ENCODE measurements around the gene TRIM65. TPM values are rescaled to one million over a fixed set of nuclear protein-coding genes. Genes with fewer than 3 reads are reported as not detected.
"Not testable (repeated sequence)": the region's sequence is repeated elsewhere in the genome, so short reads cannot be mapped to it uniquely, and the experiment has no call there.

Gene TRIM65
- total RNA-seq, 1 donor from 2014 or later, result 32.6 TPM

DNA sequence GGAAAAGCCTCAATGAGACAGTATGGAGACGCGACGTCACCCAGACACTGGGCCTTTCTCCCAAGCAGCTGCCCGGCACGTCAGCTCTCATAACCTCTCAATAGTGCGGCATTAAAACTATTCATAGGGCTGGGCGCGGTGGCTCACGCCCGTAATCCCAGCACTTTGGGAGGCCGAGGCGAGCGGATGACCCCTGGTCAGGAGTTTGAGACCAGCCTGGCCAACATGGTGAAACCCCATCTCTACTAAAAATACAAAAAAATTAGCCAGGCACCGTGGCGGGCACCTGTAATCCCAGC lies 45.1 kb downstream of the TRIM65 start:
- not testable (repeated sequence) for DNase-seq (ENCODE audit: low read depth, low spot score)

DNA sequence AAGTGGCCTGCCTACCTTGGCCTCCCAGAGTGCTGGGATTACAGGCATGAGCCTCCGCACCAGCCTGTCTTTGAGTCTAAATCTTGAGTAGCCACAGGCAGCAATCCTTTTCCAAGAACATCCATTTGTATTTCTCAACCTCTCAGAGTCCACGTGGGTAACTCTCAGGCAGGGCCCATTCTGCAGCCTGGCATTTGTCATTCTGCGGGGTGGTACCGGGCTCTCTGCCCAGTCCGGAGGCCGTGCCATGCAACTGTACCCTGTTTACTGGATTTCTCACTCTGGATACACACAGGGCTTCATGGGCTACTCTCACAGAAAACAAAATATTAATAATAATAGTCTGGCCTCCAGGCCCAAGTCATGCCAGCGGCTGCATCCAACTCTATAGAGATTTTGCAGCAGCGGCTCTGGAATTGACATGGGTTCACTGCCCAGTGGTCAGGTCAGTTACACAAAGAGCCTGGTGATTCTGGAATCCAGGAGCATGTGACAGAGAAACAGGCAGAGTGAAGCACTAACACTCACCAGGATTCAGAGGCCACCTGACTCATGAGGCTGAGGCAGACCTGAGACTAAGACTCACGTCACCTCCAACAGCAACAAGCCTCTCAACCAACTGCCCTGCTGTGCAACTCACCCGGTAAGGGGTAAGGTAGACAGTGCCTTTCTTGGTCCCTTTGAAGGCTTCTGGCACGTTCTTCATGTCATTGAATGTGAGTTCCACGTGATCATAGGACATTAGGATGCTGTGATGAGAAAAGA lies 45.6 kb downstream of the TRIM65 start:
- DNase-seq (ENCODE audit: low read depth, low spot score), result no peak

DNA sequence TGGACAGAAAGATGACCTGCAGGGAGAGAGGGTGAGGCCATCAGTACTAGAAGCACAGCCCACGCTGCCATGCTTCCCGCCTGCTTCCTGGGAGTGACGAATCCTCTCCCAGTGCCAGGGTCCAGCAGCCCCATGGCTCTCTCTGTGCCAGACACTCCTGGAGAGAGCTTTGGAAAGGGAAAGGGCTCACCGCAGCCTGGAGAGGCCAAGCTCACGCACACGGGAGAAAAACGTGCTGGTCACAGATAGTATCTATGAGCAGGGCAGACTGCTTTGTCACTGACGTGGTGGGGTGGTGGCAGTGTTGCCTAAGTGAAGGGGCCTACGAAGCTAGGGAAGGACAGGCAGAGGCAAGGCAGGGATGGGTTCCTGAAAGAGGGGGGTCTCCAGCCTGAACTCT lies 47.0 kb downstream of the TRIM65 start:
- no peak for DNase-seq (ENCODE audit: low read depth, low spot score)

GRCh38 chr17:75849279-75849646 lies 47.5 kb downstream of the TRIM65 start:
- DNase-seq (ENCODE audit: low read depth, low spot score), result no peak

DNA sequence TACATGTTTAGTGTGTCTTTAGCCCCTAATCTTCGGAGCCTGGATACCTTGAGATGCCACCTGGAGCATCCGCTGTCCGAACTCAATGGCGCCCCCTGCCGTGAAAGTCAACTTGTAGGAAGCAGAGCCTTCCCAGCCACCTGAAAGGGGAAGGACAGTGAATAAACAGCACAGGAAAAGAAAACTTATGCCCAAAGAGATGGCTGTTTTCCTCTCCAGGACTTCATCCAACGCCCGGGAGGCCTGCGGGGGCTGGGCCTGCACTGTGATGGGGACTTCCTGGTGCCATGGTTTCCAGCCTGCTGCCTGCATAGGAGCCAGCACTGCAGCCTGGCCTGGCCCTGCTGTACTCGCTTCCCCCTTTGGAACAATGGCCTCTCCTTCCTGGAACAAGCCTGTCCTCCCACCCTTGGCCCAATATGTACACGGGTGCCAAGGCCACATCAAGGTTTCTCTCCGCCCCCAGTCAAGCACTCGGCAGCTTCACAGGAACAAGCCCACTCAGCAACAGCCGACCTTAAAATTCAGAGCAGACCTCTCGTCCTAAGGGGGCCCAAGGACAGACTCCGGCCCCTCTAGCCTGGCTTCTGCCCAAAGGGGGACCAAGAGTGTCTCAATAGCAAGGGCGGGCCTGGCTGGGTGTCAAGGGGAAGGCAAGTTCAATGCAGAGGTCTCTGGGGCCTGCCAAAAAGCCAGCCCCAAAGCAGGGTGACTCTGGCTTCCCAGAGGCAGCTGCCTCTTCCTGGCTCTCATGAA lies 48.0 kb downstream of the TRIM65 start:
- DNase-seq (ENCODE audit: low read depth, low spot score), result no peak

DNA sequence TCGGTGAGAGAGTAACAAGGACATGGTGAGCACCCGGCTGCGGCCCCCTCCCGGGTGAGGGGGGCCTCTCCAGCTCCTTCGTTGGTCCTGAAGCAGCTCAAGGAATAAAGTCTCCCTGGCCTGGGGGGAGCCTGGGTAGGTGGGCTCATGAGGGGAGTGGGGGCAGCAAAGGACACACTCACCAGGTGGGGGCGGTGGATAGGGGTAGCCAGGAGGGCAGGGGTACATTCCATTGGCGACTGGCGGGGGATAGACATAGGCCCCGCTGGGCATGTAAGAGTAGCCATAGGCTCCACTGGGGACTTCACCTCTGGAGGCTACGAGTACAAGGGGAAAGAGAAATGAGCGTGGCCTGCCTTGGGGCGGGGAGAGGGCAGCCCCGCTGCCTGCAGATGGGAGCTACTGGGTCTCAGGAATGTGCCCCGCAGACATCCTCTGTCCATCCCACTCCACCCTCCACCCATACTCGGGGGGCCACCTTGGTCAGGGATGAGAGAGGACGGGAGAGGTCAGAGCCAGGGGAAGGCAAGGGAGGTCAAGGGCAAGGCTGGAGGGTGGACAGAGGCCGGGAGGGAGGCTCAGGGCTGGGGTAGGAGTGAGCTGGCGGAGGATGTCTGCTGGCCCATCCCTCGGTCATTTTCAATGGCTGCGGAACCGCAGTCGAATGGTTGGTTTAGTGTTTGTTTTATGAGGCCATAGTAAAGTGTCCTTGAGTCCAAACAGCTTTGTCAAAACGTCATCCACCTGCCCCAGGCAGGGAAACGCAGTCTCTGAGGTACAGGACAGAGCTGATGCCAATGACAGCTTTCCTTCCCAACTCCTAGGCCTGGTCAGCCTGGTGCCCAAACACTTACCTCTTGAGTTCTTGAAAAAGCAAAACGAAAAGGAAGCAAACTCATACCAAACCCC lies 48.9 kb downstream of the TRIM65 start:
- no peak for DNase-seq (ENCODE audit: low read depth, low spot score)

DNA sequence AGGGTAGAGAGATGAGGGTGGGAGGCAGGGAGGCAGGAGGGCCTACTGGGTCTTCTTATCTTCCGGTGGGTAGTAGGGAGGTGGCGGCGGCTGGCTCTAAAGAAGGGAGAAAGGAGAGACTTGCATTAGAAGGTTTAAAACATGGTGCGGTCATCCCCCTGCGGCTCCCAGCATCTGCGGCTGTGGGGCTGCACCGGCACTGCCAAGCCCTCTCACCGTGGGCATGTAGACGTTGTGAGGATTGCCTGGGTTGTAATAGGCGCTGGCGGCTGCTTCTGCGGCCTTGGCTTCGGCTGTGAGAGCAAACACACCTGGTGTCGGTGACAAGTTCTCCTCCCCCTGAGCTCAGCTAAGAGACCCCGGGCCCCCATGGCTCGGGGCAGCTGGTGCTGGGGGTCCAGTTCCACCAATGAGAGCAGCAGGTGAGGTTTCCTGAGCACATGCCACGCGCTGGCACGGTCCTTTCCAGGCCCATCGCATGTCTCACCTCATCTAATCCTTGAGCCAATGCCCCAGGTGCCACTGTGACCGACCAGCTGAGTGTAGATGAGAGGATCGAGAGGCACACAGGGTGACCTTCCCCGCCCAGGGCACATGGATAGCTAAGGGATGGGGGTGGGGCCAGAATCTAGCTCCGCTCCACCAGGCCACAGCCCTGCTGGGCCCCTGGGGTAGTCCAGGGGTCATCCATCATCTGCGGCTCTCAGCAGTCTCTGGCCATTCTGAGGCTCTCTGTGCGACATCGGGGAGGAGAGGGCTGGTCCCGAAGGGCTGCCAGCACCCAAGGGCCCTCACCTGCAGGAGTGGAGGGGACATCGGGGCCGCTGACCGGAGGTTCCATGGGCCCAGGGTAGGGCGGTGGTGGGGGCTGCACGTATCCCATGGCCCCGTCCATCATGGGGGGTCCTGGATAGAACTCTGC lies 49.8 kb downstream of the TRIM65 start:
- no peak for DNase-seq (ENCODE audit: low read depth, low spot score)

DNA sequence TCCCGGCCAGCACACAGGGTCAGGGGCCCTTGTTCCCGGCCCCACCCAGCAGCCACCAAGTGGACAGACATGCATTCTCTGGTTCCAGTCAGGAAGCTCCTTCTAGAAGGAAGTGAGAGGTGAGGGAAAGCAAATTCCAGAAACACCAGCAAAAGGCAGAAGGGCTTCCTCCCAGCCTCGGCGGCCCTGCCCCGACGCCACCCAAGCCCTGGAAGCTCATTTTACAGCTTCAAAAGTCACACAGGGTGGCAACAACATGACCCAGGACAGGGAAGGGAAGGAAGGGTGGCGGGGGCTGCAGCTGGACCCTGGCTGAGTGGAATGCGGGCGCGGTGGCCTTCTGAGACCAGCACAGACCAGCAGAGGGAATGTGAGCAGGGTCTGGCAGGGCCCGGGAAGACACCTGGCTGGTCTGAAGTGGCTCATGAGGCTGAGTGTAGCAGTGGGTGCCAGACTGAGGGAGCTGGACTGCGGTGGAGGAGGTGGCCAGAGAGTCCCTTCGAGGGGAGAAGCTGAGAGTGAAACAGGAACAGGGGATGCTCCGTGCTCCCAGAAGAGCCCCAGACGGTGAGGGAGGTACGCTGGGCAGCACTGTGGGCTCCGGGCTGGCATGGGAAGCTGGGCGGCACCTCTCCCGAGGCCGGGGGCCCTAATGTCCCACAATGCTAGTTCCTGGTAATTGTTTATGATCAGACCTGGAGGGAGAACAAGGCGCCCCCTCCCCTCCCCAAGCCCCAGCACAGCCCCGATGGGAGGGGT lies 50.6 kb downstream of the TRIM65 start:
- no peak for DNase-seq (ENCODE audit: low read depth, low spot score)

DNA sequence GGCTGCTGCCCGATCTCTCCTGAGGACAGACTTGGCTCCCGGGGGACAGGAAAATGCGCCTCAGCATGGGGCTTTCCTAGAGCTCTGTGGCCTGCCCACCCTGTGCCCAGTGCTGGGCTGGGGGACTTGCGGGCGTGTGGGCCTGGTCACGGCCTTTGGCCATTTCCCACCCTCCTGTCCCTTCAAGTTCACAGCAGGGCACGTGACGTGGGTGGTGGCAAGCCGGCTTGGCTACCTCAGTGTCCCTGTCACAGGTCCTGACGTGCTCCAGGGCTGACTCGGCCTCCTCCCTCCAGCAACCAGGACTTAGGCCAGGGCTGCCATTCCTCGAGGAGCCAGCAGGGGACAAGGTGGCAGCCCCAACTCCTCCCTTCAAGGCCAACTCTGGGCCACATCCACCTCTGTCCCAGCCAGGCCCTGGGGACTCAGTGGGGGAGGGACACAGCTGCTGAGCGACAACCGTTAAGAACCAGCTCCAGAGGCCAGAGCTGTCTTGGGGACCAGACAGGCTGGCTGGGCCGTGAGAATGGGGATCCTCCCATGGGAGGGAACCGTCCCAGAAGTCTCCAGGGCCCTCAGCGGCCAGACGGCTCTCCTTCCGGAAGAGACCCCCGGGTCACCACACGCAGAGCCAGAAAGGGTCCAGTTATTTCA lies 51.6 kb downstream of the TRIM65 start:
- no peak for DNase-seq (ENCODE audit: low read depth, low spot score)

GRCh38 chr17:75844530-75845057 lies 52.2 kb downstream of the TRIM65 start:
- no peak for DNase-seq (ENCODE audit: low read depth, low spot score)

DNA sequence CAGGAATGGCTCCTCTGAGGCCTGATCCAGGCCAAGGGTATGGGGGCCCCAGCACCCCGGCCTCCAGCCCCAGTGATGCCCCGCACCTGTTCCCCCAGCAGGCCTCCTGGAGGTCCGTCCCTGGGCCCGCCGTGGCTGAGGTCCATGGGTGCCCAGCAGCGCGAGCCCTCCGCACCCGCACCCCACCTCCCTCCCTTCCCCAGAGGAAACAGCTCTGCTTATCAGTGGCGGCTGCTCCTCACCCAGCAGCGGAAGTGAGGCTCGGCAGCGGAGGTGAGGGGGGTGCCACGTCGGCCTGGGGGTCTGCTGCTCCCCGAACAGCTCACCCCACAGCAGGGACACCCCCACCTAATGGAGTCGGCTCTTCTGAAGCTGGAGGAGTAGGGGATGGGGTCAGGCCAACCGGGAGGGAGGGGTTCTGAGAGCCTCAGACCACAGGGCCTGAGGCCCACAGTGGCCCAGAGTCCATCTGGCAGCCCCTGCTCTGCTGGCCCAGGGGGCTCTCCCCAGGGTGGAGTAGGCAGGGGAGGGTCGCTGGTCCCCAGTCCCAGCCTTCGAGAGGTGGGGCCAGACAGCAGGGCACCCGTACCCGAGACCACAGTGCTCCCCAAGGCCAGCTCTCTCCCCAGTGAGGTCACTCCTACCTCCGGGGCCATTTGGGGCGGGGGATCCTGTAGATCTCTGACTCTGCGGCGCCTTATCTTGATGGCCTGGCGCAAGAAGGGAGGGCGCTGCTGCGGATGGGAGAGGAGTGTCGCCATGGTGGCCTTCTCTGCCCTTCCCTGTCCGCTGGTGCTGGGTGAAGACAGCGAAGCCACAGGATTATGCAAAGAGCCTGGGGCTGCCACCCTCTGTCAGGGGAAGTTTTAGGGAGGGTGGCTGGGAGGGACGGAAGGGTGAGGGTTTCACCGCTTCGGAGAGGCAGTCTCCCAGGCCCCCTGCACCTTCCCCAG lies 52.9 kb downstream of the TRIM65 start, which contains the start of gene UNC13D:
TSS of gene UNC13D (minus strand) at position 828 of the 953 bp plus-strand sequence. CDS start at position 761, 67 bp downstream.
- no peak for DNase-seq (ENCODE audit: low read depth, low spot score)

DNA sequence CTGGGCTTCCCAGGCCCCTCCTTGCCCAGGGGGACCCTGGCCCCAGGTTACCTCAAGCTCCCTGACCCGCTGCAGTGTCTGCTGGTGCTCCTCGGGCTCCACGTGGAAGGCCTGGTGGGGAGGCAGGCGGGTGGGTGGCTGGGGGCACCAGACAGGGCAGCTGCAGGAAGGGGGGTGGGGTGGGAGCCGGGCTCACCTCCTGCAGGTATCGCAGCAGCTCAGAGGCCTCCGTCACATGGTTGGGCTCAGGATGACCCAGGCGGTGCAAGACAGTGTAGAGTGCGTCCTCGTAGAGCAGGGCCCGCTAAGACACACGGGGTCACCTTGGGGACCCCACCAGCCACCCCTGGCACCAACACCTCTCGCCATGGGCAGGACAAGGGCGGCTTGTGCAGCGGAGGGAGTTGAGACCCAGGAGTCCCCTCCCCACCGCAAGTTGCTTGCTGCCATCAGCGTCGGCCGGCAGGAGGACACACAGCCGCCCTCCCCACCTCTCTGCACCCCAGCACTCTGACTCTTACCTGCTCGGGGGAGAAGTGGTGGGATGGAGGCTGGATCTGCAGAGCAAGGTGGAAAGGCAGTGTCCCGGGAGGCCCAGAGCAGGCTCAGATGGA lies 53.7 kb downstream of the TRIM65 start:
- DNase-seq (ENCODE audit: low read depth, low spot score), result no peak

DNA sequence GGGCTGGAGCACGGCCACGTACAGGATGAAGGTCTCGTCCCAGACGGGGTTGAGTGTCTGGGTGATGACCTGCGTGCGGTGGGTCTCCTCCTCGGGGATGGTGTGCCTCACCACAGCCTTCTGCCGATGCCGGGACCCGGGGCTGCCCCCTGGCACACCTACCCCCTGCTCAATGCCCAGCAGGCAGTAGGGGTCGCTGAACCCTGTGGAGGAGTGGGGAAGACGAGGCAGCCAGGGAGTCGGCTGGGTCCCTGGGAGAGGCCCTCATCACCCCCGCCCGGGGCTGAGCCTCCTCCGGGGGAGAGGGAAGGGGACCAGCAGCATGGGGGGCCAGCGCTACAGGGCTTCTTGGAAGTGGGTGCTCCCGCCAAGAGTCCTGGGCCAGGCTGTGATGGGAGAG lies 54.3 kb downstream of the TRIM65 start:
- no peak for DNase-seq (ENCODE audit: low read depth, low spot score)

GRCh38 chr17:75840799-75841164 lies 56.0 kb downstream of the TRIM65 start:
- no peak for DNase-seq (ENCODE audit: low read depth, low spot score)

GRCh38 chr17:75839942-75840798 lies 56.6 kb downstream of the TRIM65 start:
- DNase-seq (ENCODE audit: low read depth, low spot score), result no peak
